H9 (cell line): Measurements from ENCODE around the gene SFRP5. TPM values are rescaled to one million over a fixed set of nuclear protein-coding genes. Genes with fewer than 3 reads are reported as not detected.

Experiments
- DNase-seq: peaks from one replicate; pipeline ENCODE4 v3.0.0-alpha.2; 2017
- H2AFZ ChIP-seq: one replicate; pipeline ENCODE4 v1.6.1; 2013; ENCODE audit warnings: mild to moderate bottlenecking, low read length, control low read depth, moderate library complexity
- H2AK5ac ChIP-seq: 2 replicates; pipeline ENCODE4 v1.6.1; 2013; ENCODE audit warnings: low read length, control low read depth, mixed read lengths; ENCODE audit not compliant: insufficient read length
- H2BK120ac ChIP-seq: one replicate; pipeline ENCODE4 v1.6.1; 2013; ENCODE audit warnings: low read depth, mild to moderate bottlenecking, low read length, control low read depth, inconsistent platforms; ENCODE audit not compliant: poor library complexity, severe bottlenecking
- H2BK12ac ChIP-seq: 2 replicates; pipeline ENCODE4 v1.6.1; 2013; ENCODE audit warnings: low read length, control low read depth, mixed read lengths, low read depth; ENCODE audit not compliant: insufficient read length
- H2BK15ac ChIP-seq: 2 replicates; pipeline ENCODE4 v1.6.1; 2013; ENCODE audit warnings: low read depth, low read length, control low read depth
- H2BK20ac ChIP-seq: one replicate; pipeline ENCODE4 v1.6.1; 2013; ENCODE audit warnings: low read depth, mild to moderate bottlenecking, low read length, control low read depth, inconsistent platforms; ENCODE audit not compliant: poor library complexity, severe bottlenecking
- H2BK5ac ChIP-seq: 2 replicates; pipeline ENCODE4 v1.6.1; 2013; ENCODE audit warnings: low read length, control low read depth, mixed read lengths; ENCODE audit not compliant: insufficient read length
- H3K14ac ChIP-seq: 2 replicates; pipeline ENCODE4 v1.6.1; 2013; ENCODE audit warnings: low read length, control low read depth; ENCODE audit not compliant: insufficient read depth
- H3K18ac ChIP-seq: 2 replicates; pipeline ENCODE4 v1.6.1; 2013; ENCODE audit warnings: low read depth, mild to moderate bottlenecking, mixed read lengths, low read length, control low read depth; ENCODE audit not compliant: insufficient read length
- H3K23ac ChIP-seq: 2 replicates; pipeline ENCODE4 v1.6.1; 2013; ENCODE audit warnings: low read length, control low read depth, mixed read lengths, low read depth; ENCODE audit not compliant: insufficient read length
- H3K23me2 ChIP-seq: 2 replicates; pipeline ENCODE4 v1.6.1; 2013; ENCODE audit warnings: low read depth, mild to moderate bottlenecking, mixed read lengths, low read length, control low read depth; ENCODE audit not compliant: insufficient read length, poor library complexity, severe bottlenecking
- H3K27ac ChIP-seq: 2 replicates; pipeline ENCODE4 v1.5.1; 2013; ENCODE audit warnings: low read length, control low read depth, mixed read lengths, low read depth; ENCODE audit not compliant: insufficient read length
- H3K27me3 ChIP-seq: 2 replicates; pipeline ENCODE4 v1.6.1; 2013; ENCODE audit warnings: low read length, control low read depth, inconsistent platforms; ENCODE audit not compliant: insufficient read depth
- H3K4ac ChIP-seq: 2 replicates; pipeline ENCODE4 v1.6.1; 2013; ENCODE audit warnings: low read depth, mild to moderate bottlenecking, control low read depth, inconsistent platforms, low read length, moderate library complexity
- H3K4me1 ChIP-seq: 2 replicates; pipeline ENCODE4 v1.6.1; 2013; ENCODE audit warnings: low read length, control low read depth, inconsistent platforms; ENCODE audit not compliant: insufficient read depth
- H3K4me2 ChIP-seq: 2 replicates; pipeline ENCODE4 v1.6.1; 2013; ENCODE audit warnings: low read length, control low read depth, mixed read lengths; ENCODE audit not compliant: insufficient read length, insufficient read depth
- H3K56ac ChIP-seq: 2 replicates; pipeline ENCODE4 v1.6.1; 2013; ENCODE audit warnings: low read depth, mild to moderate bottlenecking, mixed read lengths, low read length, control low read depth; ENCODE audit not compliant: insufficient read length
- H3K79me1 ChIP-seq: 2 replicates; pipeline ENCODE4 v1.6.1; 2013; ENCODE audit warnings: low read depth, mild to moderate bottlenecking, moderate library complexity, low read length, control low read depth, inconsistent platforms; ENCODE audit not compliant: insufficient read depth, poor library complexity, severe bottlenecking
- H3K79me2 ChIP-seq: 2 replicates; pipeline ENCODE4 v1.6.1; 2013; ENCODE audit warnings: low read length, control low read depth, inconsistent platforms; ENCODE audit not compliant: insufficient read depth
- H3K9ac ChIP-seq: 2 replicates; pipeline ENCODE4 v1.6.1; 2013; ENCODE audit warnings: low read length, control low read depth, mixed read lengths; ENCODE audit not compliant: insufficient read length; ENCODE audit errors: extremely low read depth
- H3K9me3 ChIP-seq: one replicate; pipeline ENCODE4 v1.6.1; 2013; ENCODE audit warnings: low read depth, low read length, inconsistent platforms; ENCODE audit not compliant: control insufficient read depth
- H3T11ph ChIP-seq: one replicate; pipeline ENCODE4 v1.6.1; 2013; ENCODE audit warnings: mild to moderate bottlenecking, low read length, control low read depth, inconsistent platforms
- H4K20me1 ChIP-seq: one replicate; pipeline ENCODE4 v1.6.1; 2013; ENCODE audit not compliant: control insufficient read depth, insufficient read length, insufficient read depth
- H4K5ac ChIP-seq: 2 replicates; pipeline ENCODE4 v1.6.1; 2013; ENCODE audit warnings: low read depth, mild to moderate bottlenecking, mixed read lengths, low read length, control low read depth; ENCODE audit not compliant: insufficient read length
- H4K8ac ChIP-seq: replicated peaks from 2 replicates; pipeline ENCODE4 v1.6.1; 2013; ENCODE audit warnings: low read length, control low read depth, mixed read lengths, low read depth; ENCODE audit not compliant: insufficient read length
- H4K91ac ChIP-seq: 2 replicates; pipeline ENCODE4 v1.6.1; 2013; ENCODE audit warnings: low read depth, mild to moderate bottlenecking, moderate library complexity, mixed read lengths, low read length, control low read depth; ENCODE audit not compliant: insufficient read length
- H3K27ac Mint-ChIP-seq, 3 experiments: 2 replicates in 2 of 3; 3 replicates in 1 of 3; pipeline ENCODE4 v1.8.0; 2020 to 2021; ENCODE audit warnings: mixed read lengths in 3 of 3, mild to moderate bottlenecking in 1 of 3, moderate library complexity in 1 of 3
- H3K27me3 Mint-ChIP-seq: 2 replicates; pipeline ENCODE4 v1.8.0; 2021; ENCODE audit warnings: low read depth, mild to moderate bottlenecking, moderate library complexity, mixed read lengths
- H3K36me3 Mint-ChIP-seq, 3 experiments: 2 replicates in 2 of 3; 3 replicates in 1 of 3; pipeline ENCODE4 v1.8.0; 2020 to 2021; ENCODE audit warnings: low read depth in 3 of 3, mixed read lengths in 3 of 3; ENCODE audit not compliant: insufficient read depth in 1 of 3
- H3K4me1 Mint-ChIP-seq, 2 experiments: 2 replicates each; pipeline ENCODE4 v1.8.0; 2020; ENCODE audit warnings: mixed read lengths in 2 of 2
- H3K4me3 Mint-ChIP-seq, 2 experiments: 2 replicates in 1 of 2; 3 replicates in 1 of 2; pipeline ENCODE4 v1.8.0; 2020 to 2021; ENCODE audit warnings: mild to moderate bottlenecking in 2 of 2, mixed read lengths in 2 of 2, moderate library complexity in 1 of 2
- H3K9me3 Mint-ChIP-seq, 2 experiments: 2 replicates in 1 of 2; 3 replicates in 1 of 2; pipeline ENCODE4 v1.8.0; 2020; ENCODE audit warnings: mild to moderate bottlenecking in 2 of 2, mixed read lengths in 2 of 2, moderate library complexity in 1 of 2
- WGBS: extraction: QIAGEN DNeasy Blood & Tissue Kit; methylation state at CpG from one replicate; pipeline ENCODE4 v1.1.7; 2013; ENCODE audit warnings: missing lambda C conversion rate, low lambda C conversion rate, mixed read lengths; ENCODE audit not compliant: insufficient read length; ENCODE audit errors: extremely low coverage; 5-methylcytosine and 5-hydroxymethylcytosine counted together
- total RNA-seq: library from RNA; stranded (reverse); gene quantifications from 2 replicates; pipeline ENCODE4 v1.2.1, GENCODE V29; 2021
- TF ChIP-seq, protein P1 (sequence below): fragments of 200-600 bp; sonication (generic); conservative IDR thresholded peaks from 3 replicates; pipeline ENCODE4 v1.8.0; 2021; ENCODE audit warnings: antibody characterized with exemption, mild to moderate bottlenecking

The SFRP5 gene
- total RNA-seq, 1 experiment from 2014 or later: 1.7 TPM

DNA sequence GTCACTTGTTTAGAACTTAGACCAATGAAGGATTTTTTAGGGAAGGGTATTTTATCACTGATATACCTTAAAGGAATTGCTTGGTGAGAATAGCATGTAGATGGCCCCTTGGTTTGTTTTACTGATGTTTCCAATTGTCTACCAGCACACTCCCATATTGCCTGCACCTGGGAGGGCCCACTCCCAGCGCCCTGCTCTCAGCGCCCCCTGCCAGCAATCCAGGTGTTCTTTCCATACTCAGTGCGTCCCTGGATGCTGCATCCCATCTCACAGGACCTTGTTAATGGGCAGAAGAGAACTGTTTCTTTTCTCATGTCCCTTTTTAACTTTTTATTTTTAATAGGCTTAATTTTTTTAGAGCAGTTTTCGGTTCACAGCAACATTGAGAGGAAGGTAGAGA, 24.1 kb upstream of the SFRP5 start:
- Histone ChIP-seq H2BK120ac (no peak overlapping the region), H3K14ac (no peak overlapping the region), H3K23me2 (no peaks in the 10 kb centered on the region), H2AK5ac (no peak overlapping the region), H3K79me2 (no peaks in the 10 kb centered on the region), H3T11ph (no peak overlapping the region), H3K4me1 (no peaks in the 10 kb centered on the region), H2BK15ac (no peak overlapping the region), H3K23ac (no peak overlapping the region), H2BK12ac (no peak overlapping the region), H3K27ac (no peak overlapping the region), H4K20me1 (no peaks in the 10 kb centered on the region), H3K79me1 (no peaks in the 10 kb centered on the region), H3K56ac (no peak overlapping the region), H2BK5ac (no peak overlapping the region), H4K91ac (no peak overlapping the region), H4K5ac (no peak overlapping the region), H3K4me2 (no peak overlapping the region), H3K9me3 (no peaks in the 10 kb centered on the region), H3K4ac (no peak overlapping the region), H2AFZ (no peak overlapping the region), H3K27me3 (no peaks in the 10 kb centered on the region), H2BK20ac (no peak overlapping the region), H4K8ac (no peak overlapping the region), H3K9ac (no peak overlapping the region), H3K18ac (no peak overlapping the region)
- Mint-ChIP-seq H3K9me3 (peaks cover 8 to 12% of the 10 kb centered on the region in 2 experiments), H3K27ac (no peak overlapping the region), H3K27me3 (peaks cover 23% of the 10 kb centered on the region), H3K4me1 (peaks cover 6% of the 10 kb centered on the region in 2 experiments; a peak in 2 of 4 replicates), H3K4me3 (no peak overlapping the region), H3K36me3 (no peaks in the 10 kb centered on the region; a peak in 1 of 7 replicates)
- DNase-seq: no peak
- WGBS: no CpG with 5 or more reads among the region's 4 CpGs
- TF ChIP-seq, protein P1, sequence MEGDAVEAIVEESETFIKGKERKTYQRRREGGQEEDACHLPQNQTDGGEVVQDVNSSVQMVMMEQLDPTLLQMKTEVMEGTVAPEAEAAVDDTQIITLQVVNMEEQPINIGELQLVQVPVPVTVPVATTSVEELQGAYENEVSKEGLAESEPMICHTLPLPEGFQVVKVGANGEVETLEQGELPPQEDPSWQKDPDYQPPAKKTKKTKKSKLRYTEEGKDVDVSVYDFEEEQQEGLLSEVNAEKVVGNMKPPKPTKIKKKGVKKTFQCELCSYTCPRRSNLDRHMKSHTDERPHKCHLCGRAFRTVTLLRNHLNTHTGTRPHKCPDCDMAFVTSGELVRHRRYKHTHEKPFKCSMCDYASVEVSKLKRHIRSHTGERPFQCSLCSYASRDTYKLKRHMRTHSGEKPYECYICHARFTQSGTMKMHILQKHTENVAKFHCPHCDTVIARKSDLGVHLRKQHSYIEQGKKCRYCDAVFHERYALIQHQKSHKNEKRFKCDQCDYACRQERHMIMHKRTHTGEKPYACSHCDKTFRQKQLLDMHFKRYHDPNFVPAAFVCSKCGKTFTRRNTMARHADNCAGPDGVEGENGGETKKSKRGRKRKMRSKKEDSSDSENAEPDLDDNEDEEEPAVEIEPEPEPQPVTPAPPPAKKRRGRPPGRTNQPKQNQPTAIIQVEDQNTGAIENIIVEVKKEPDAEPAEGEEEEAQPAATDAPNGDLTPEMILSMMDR: peak; percentile 56
